Loucy (cell line): Measurements from ENCODE around the gene TMA7B.

ENCODE experiments used
- EZH2phosphoT487 ChIP-seq: fragments of 200-600 bp; IDR thresholded peaks from 2 replicates; pipeline ENCODE4 v1.6.1; 2018; ENCODE audit warnings: antibody characterized with exemption, mild to moderate bottlenecking, moderate library complexity, borderline replicate concordance
- TF ChIP-seq, protein P1 (sequence below): fragments of 200-600 bp; sonication (generic); conservative IDR thresholded peaks from 2 replicates; pipeline ENCODE4 v1.5.1; 2014; ENCODE audit warnings: mild to moderate bottlenecking, antibody characterized with exemption, low read length

- TF ChIP-seq, protein P1, sequence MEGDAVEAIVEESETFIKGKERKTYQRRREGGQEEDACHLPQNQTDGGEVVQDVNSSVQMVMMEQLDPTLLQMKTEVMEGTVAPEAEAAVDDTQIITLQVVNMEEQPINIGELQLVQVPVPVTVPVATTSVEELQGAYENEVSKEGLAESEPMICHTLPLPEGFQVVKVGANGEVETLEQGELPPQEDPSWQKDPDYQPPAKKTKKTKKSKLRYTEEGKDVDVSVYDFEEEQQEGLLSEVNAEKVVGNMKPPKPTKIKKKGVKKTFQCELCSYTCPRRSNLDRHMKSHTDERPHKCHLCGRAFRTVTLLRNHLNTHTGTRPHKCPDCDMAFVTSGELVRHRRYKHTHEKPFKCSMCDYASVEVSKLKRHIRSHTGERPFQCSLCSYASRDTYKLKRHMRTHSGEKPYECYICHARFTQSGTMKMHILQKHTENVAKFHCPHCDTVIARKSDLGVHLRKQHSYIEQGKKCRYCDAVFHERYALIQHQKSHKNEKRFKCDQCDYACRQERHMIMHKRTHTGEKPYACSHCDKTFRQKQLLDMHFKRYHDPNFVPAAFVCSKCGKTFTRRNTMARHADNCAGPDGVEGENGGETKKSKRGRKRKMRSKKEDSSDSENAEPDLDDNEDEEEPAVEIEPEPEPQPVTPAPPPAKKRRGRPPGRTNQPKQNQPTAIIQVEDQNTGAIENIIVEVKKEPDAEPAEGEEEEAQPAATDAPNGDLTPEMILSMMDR: no peak
- TF ChIP-seq EZH2phosphoT487: no peak
These were observed 26.5 kb upstream of the TMA7B start for GRCh38 chr22:39933741-39934140.
